Breast epithelium (tissue), 3 donors: ENCODE data around the gene S100A1.

Source experiments
- POLR2AphosphoS5 ChIP-seq, 3 donors: sonication (generic); formaldehyde crosslinking; IDR thresholded peaks; one replicate each; pipeline ENCODE4 v1.6.1; 2017; ENCODE audit warnings: antibody characterized with exemption in 3 of 3
- TF ChIP-seq, protein P1 (sequence below), 3 donors: fragments of 450-650 bp; IDR thresholded peaks; one replicate each; pipeline ENCODE4 v1.5.1; 2016 to 2017; ENCODE audit warnings: antibody characterized with exemption in 3 of 3, mild to moderate bottlenecking in 3 of 3, moderate library complexity in 3 of 3

DNA sequence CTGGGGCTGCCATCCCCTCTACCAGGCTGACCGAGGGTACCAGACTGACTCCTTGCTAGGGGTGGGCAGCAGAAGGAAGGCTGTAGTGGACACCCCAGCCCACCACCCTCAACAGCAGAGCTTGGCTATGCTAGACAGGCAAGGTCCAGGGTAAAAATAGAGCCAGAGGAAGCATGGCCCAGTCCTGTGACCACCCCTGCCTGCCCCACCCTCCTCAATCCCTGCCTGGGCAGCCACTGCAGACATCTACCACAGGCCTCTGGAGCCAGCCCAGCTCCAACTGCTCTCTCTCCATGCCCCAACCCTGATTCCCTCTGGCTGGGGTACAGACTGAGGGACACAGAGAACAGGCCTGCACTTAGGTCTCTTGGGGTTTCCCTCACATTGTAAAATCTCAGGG is 1.7 kb downstream of the S100A1 start:
- TF ChIP-seq, protein P1, sequence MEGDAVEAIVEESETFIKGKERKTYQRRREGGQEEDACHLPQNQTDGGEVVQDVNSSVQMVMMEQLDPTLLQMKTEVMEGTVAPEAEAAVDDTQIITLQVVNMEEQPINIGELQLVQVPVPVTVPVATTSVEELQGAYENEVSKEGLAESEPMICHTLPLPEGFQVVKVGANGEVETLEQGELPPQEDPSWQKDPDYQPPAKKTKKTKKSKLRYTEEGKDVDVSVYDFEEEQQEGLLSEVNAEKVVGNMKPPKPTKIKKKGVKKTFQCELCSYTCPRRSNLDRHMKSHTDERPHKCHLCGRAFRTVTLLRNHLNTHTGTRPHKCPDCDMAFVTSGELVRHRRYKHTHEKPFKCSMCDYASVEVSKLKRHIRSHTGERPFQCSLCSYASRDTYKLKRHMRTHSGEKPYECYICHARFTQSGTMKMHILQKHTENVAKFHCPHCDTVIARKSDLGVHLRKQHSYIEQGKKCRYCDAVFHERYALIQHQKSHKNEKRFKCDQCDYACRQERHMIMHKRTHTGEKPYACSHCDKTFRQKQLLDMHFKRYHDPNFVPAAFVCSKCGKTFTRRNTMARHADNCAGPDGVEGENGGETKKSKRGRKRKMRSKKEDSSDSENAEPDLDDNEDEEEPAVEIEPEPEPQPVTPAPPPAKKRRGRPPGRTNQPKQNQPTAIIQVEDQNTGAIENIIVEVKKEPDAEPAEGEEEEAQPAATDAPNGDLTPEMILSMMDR (IDR thresholded peaks at IDR 0.05) = no peak
- TF ChIP-seq POLR2AphosphoS5 (IDR thresholded peaks at IDR 0.05) = no peak
